HG03139 (cell line): ENCODE results near the gene TP53RK.

Experiments used
- ATAC-seq: cut with Tn5 transposase; IDR thresholded peaks from one replicate; pipeline ENCODE4 v1.9.1; 2021; ENCODE audit not compliant: unreplicated experiment

The TP53RK gene

GRCh38 chr20:46666306-46666705 lies 22.9 kb downstream of the TP53RK start:
- no peak for ATAC-seq

- no peak for ATAC-seq
These were observed 23.6 kb downstream of the TP53RK start for GRCh38 chr20:46665602-46666001.

- ATAC-seq: no peak
These were observed 25.7 kb downstream of the TP53RK start for GRCh38 chr20:46663531-46663930.

GRCh38 chr20:46661659-46662058 lies 27.6 kb downstream of the TP53RK start:
- ATAC-seq: no peak

- ATAC-seq: no peak
These were observed 28.8 kb downstream of the TP53RK start for GRCh38 chr20:46660487-46660886.

- no peak for ATAC-seq
These were observed 31.6 kb downstream of the TP53RK start for GRCh38 chr20:46657618-46658017.

- ATAC-seq: no peak
These were observed 32.1 kb downstream of the TP53RK start for GRCh38 chr20:46657137-46657536.

GRCh38 chr20:46652699-46653098 lies 36.5 kb downstream of the TP53RK start:
- no peak for ATAC-seq

GRCh38 chr20:46651091-46651962 lies 37.9 kb downstream of the TP53RK start, which contains the start of gene SLC13A3:
SLC13A3 (minus strand) TSS chr20:46651459; CDS start chr20:46651421, 38 bp downstream.
- ATAC-seq: no peak

- ATAC-seq: no peak
These were observed 38.6 kb downstream of the TP53RK start for GRCh38 chr20:46650575-46651090.

- ATAC-seq: no peak
These were observed 39.2 kb downstream of the TP53RK start for GRCh38 chr20:46649965-46650542.

GRCh38 chr20:46649650-46649949 lies 39.6 kb downstream of the TP53RK start:
- ATAC-seq: no peak

- ATAC-seq: no peak
These were observed 40.2 kb downstream of the TP53RK start for GRCh38 chr20:46648903-46649649.

GRCh38 chr20:46647469-46647868 lies 41.8 kb downstream of the TP53RK start:
- no peak for ATAC-seq

- ATAC-seq: no peak
These were observed 42.4 kb downstream of the TP53RK start for GRCh38 chr20:46646659-46647380.

GRCh38 chr20:46646122-46646521 lies 43.1 kb downstream of the TP53RK start:
- no peak for ATAC-seq

GRCh38 chr20:46644733-46645132 lies 44.5 kb downstream of the TP53RK start:
- no peak for ATAC-seq

- no peak for ATAC-seq
These were observed 45.1 kb downstream of the TP53RK start for GRCh38 chr20:46644160-46644559.

GRCh38 chr20:46642969-46643343 lies 46.3 kb downstream of the TP53RK start:
- ATAC-seq: no peak

GRCh38 chr20:46642265-46642968 lies 46.8 kb downstream of the TP53RK start:
- no peak for ATAC-seq
